ENCODE measurements around the gene CHRNA3.

GRCh38 chr15:78616506-78616905 is 4.3 kb downstream of the CHRNA3 start:
- TF ChIP-seq EZH2phosphoT487 (conservative IDR thresholded peaks at IDR 0.05; ENCODE audit: low read length) (no peak), CTCF (IDR thresholded peaks at IDR 0.05; ENCODE audit: insufficient read depth, low read length, poor library complexity, severe bottlenecking) (no peak)
